Psoas muscle (tissue), 8 donors: Measurements from ENCODE around the gene PSMC1. TPM values are rescaled to one million over a fixed set of nuclear protein-coding genes. Genes with fewer than 3 reads are reported as not detected.

Experiments used
- ATAC-seq, 4 donors: fragments of 200-7000 bp; cut with Tn5 transposase; one replicate each; pipeline ENCODE4 v1.9.1; 2020; ENCODE audit warnings: moderate library complexity in 3 of 4, mild to moderate bottlenecking in 2 of 4
- DNase-seq, 2 donors: peaks; one replicate each; pipeline ENCODE4 v3.0.0-alpha.2; 2020
- H3K27ac ChIP-seq: fragments of 200-600 bp; one replicate; pipeline ENCODE4 v1.8.0; 2022
- H3K27me3 ChIP-seq, 3 donors: fragments of 200-600 bp in 1 of 3; one replicate each; pipeline versions ENCODE4 v1.6.1 to v1.8.0; 2013 to 2022; ENCODE audit warnings: low read length in 2 of 3, mild to moderate bottlenecking in 2 of 3, moderate library complexity in 1 of 3; ENCODE audit not compliant: insufficient read depth in 3 of 3
- H3K36me3 ChIP-seq, 2 donors: fragments of 200-600 bp in 1 of 2; one replicate each; pipeline versions ENCODE4 v1.6.1 to v1.8.0; 2013 to 2022; ENCODE audit warnings: low read depth in 1 of 2, mild to moderate bottlenecking in 1 of 2, moderate library complexity in 1 of 2; ENCODE audit not compliant: insufficient read depth in 1 of 2
- H3K4me1 ChIP-seq: fragments of 200-600 bp; one replicate; pipeline ENCODE4 v1.8.0; 2022
- H3K4me3 ChIP-seq: fragments of 200-600 bp; one replicate; pipeline ENCODE4 v1.8.0; 2022; ENCODE audit warnings: mild to moderate bottlenecking
- H3K9me3 ChIP-seq: fragments of 200-600 bp; one replicate; pipeline ENCODE4 v1.8.0; 2022
- WGBS, 3 donors: extraction: QIAGEN DNeasy Blood & Tissue Kit; methylation state at CpG; one replicate each; pipeline versions ENCODE4 v1.1.6 to v1.1.7; 2013; 5-methylcytosine and 5-hydroxymethylcytosine counted together
- intact Hi-C, 2 donors: fragments of 100-400 bp; cut with DNase I; formaldehyde crosslinking; loops; one replicate each; pipeline versions ENCODE4 v1.11.0 to v1.14.2; 2022
- polyA plus RNA-seq, 3 donors: library from polyadenylated mRNA; stranded (reverse); fragments of 200-250 nt; gene quantifications; one replicate each; pipeline ENCODE4 v1.2.3, GENCODE V29; 2013
- total RNA-seq, 4 donors: library from RNA; stranded (reverse); fragmentation: NEBNext Ultra II Directional in 2 of 4; extraction: Animal tissue kit (Norgen Biotek cat#: 25700) in 2 of 4; gene quantifications; one replicate each; pipeline versions ENCODE4 v1.2.1 to v1.2.4, GENCODE V29; 2021 to 2023
- TF ChIP-seq, protein P1 (sequence below): fragments of 200-600 bp; IDR thresholded peaks from one replicate; pipeline ENCODE4 v1.8.0; 2022; ENCODE audit warnings: antibody characterized with exemption
- donor health status: healthy with polysubstance abuse.
- donor health status: DM: no; HTN: no; CAD: no; lungs with moderate emphysema.
- donor health status: Bipolar disorder and iron deficiency.
- donor health status: healthy.
- donor health status: DM: yes; HTN: yes; CAD: no.
- donor health status: DM: no; HTN: no; CAD: no.
- donor health status: DM: no; HTN: no; CAD: no.
- donor health status: DM: yes; HTN: yes; CAD: no.

Gene PSMC1
- total and polyA plus RNA-seq, 7 donors = 151 to 1,018 (median 307) TPM

DNA sequence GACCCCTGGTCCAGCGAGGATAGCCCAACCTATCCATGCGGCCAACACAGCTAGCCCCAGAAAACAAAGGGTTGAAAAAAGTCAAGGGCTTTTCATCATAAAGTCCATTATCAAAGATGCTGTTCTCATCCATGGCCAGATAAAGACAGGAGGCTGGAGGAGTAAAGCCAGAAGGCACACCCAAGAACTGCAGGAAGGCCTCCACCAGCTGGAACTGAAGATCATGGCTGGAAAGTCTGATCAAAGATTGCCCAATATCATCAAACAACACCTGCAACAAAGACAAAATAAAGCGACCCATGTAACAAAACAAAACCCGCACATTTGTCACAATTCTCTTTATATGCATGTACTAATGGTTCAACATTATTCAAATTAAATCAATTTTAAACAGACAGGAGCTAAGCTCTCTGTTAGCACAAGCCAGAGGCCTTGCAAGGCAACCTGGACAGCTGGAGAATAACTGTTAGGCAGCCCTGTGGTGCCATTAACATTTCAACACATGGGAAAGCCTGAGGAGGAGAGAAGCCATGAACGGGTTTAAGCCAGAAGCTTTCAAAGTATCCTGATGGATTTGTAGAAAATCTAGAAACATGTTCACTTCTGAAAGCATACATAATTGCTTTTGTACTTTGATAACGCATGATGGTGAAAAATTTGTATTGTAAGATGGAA lies 34.1 kb downstream of the PSMC1 start:
- DNase-seq (no peak), ATAC-seq (no peak)
- intact Hi-C loops = no loop called here
- TF ChIP-seq, protein P1, sequence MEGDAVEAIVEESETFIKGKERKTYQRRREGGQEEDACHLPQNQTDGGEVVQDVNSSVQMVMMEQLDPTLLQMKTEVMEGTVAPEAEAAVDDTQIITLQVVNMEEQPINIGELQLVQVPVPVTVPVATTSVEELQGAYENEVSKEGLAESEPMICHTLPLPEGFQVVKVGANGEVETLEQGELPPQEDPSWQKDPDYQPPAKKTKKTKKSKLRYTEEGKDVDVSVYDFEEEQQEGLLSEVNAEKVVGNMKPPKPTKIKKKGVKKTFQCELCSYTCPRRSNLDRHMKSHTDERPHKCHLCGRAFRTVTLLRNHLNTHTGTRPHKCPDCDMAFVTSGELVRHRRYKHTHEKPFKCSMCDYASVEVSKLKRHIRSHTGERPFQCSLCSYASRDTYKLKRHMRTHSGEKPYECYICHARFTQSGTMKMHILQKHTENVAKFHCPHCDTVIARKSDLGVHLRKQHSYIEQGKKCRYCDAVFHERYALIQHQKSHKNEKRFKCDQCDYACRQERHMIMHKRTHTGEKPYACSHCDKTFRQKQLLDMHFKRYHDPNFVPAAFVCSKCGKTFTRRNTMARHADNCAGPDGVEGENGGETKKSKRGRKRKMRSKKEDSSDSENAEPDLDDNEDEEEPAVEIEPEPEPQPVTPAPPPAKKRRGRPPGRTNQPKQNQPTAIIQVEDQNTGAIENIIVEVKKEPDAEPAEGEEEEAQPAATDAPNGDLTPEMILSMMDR = no peak
- H3K27me3 ChIP-seq = no peaks in the 10 kb centered on the region
- no peaks in the 10 kb centered on the region for H3K4me1 ChIP-seq
- H3K36me3 ChIP-seq = peaks cover 7 to 96% of the 10 kb centered on the region in 2 donors
- no peak overlapping the region for H3K4me3 ChIP-seq
- H3K9me3 ChIP-seq = no peaks in the 10 kb centered on the region
- no peak overlapping the region for H3K27ac ChIP-seq
- WGBS, 3 donors = 86 to 92% (median 90%) methylated on average over 6 of the region's 6 CpGs

DNA sequence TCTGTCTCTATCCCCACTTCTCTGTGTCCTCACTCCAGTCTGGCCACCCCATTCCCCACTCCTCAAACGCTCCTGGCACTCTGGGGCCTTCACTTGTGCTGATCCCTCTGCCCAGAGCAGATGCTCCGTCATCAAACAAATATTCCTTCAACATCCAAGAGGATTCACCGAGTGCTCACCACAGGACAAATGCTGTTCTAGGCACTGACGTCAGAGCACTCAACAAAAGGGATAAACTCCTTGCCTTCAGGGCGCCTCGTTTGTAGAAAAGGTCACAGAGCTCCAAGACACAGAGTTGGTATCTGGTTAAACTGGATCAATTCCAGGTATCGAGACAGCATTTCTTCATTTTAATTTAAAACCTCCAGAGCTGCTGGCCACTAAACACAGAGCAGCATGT lies 35.3 kb downstream of the PSMC1 start:
- no peak overlapping the region for H3K27ac ChIP-seq
- no peak for ATAC-seq
- H3K4me3 ChIP-seq = no peak overlapping the region
- 77 to 88% (median 80%) methylated on average over 7 of the region's 7 CpGs for WGBS, 3 donors
- DNase-seq = no peak
- no peaks in the 10 kb centered on the region for H3K4me1 ChIP-seq
- TF ChIP-seq, protein P1 = no peak
- H3K36me3 ChIP-seq = peaks cover 7 to 97% of the 10 kb centered on the region in 2 donors
- H3K9me3 ChIP-seq = no peaks in the 10 kb centered on the region
- H3K27me3 ChIP-seq = no peaks in the 10 kb centered on the region
- intact Hi-C loops = no loop called here

DNA sequence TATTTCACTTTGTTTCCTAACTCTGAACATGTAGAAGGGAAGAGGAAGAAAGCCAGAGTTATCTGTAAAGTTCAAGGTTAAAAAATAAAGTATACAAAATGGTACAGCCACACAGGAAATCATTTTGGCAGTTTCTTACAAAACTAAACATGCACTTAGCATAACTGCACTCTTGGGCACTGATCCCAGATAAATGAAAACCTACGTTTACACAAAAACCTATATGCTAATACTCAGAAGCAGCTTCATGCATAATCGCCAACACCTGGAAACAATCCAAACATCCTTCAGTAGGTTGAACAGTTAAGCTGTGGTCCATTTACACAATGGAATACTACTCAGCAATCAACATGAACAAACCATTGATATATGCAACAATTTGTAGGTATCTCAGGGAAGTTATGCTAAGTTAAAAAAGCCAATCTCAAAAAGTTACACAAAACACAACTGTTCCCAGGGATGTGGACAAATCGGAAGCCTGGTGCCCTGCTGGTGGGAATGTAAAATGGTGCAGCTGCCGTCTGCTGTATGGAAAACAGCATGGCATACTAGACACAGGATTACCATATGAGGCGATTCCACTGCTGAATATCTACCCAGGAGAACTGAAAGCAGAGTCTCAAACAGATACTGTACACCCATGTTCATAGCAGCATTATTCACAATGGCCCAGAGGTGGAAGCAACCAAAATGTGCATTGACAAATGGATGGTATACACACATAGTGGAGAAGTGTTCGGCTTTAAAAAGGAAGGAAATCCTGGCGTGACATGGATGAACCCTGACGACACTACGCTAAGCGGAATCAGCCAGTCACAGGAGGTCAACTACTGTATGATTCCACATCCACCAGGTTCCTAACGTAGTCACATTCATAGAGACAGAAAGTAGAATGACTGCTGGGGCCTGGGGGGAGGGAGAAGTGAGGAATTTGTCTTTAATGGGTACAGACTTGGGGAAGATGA lies 37.7 kb downstream of the PSMC1 start:
- H3K9me3 ChIP-seq = no peaks in the 10 kb centered on the region
- 92 to 93% (median 92%) methylated on average over 11 of the region's 11 CpGs for WGBS, 3 donors
- DNase-seq (no peak), ATAC-seq (no peak)
- H3K4me3 ChIP-seq = no peak overlapping the region
- intact Hi-C loops = no loop called here
- no peak overlapping the region for H3K27ac ChIP-seq
- no peaks in the 10 kb centered on the region for H3K27me3 ChIP-seq
- TF ChIP-seq, protein P1 = no peak
- H3K4me1 ChIP-seq = peaks cover 7% of the 10 kb centered on the region
- H3K36me3 ChIP-seq = peaks cover 7 to 94% of the 10 kb centered on the region in 2 donors

DNA sequence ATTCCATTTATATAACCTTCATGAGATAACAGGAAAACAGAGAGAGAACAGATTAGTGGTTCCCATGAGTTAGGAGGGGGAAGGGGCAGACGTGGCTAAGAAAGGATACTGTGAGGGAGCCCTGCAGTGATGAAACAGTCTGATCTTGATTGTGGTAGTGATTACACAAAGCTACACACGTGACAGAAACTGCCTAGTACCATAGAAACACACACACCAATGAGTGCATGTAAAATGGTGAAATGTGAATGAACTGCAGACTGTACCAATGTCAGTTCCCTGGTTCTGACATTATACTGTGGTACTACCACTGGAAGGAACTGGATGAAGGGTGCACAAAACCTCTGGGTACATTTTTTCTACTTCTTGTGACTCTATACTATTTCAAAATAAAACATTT lies 38.5 kb downstream of the PSMC1 start:
- Histone ChIP-seq H3K4me3 (no peak overlapping the region), H3K27me3 (no peaks in the 10 kb centered on the region), H3K27ac (no peak overlapping the region), H3K9me3 (no peaks in the 10 kb centered on the region), H3K4me1 (peaks cover 16% of the 10 kb centered on the region), H3K36me3 (peaks cover 7 to 86% of the 10 kb centered on the region in 2 donors)
- intact Hi-C loops = no loop called here
- WGBS, 3 donors = 69 to 89% (median 73%) methylated on average over 2 of the region's 2 CpGs
- DNase-seq (no peak), ATAC-seq (no peak)
- TF ChIP-seq, protein P1 = no peak
